HFF-Myc (cell line): ENCODE measurements around the gene PRKG1.

Experiments
- DNase-seq: peaks from one replicate; pipeline ENCODE4 v3.0.0-alpha.2; 2011; ENCODE audit warnings: low read depth; ENCODE audit errors: extremely low read depth
- H3K4me3 ChIP-seq: replicated peaks from 2 replicates; pipeline ENCODE4 v1.5.1; 2011; ENCODE audit warnings: low read depth, mild to moderate bottlenecking, control low read depth, low read length
- CTCF ChIP-seq: IDR thresholded peaks from 2 replicates; pipeline ENCODE4 v1.5.1; 2012; ENCODE audit warnings: mild to moderate bottlenecking, low read depth, low read length, control low read depth; ENCODE audit errors: missing control alignments

Gene PRKG1

GRCh38 chr10:51106311-51106945 is 32.1 kb downstream of the PRKG1 start:
- TF ChIP-seq CTCF: no peak
- H3K4me3 ChIP-seq: no peak overlapping the region
- DNase-seq: no peak

- no peak for DNase-seq
Observed at GRCh38 chr10:51108406-51108805, 34.1 kb downstream of the PRKG1 start.

GRCh38 chr10:51109801-51110533 is 35.7 kb downstream of the PRKG1 start:
- DNase-seq: no peak
- TF ChIP-seq CTCF: no peak
- no peak overlapping the region for H3K4me3 ChIP-seq

More at GRCh38 chr10:51108406-51108805, 34.1 kb downstream of the PRKG1 start:
- no peak overlapping the region for H3K4me3 ChIP-seq
- no peak for TF ChIP-seq CTCF

GRCh38 chr10:51112013-51112412 is 37.7 kb downstream of the PRKG1 start:
- H3K4me3 ChIP-seq: no peak overlapping the region
- TF ChIP-seq CTCF: no peak
- no peak for DNase-seq

- no peak overlapping the region for H3K4me3 ChIP-seq
- no peak for DNase-seq
- TF ChIP-seq CTCF: no peak
Observed at GRCh38 chr10:51113007-51113406, 38.7 kb downstream of the PRKG1 start.

GRCh38 chr10:51117053-51117660 is 42.9 kb downstream of the PRKG1 start:
- H3K4me3 ChIP-seq: no peak overlapping the region
- no peak for TF ChIP-seq CTCF
- DNase-seq: no peak
